HG03439 (cell line): ENCODE measurements around the gene UBE2D1.

ENCODE experiments used
- ATAC-seq: cut with Tn5 transposase; IDR thresholded peaks from one replicate; pipeline ENCODE4 v1.9.1; 2021; ENCODE audit warnings: mild to moderate bottlenecking, moderate library complexity; ENCODE audit not compliant: unreplicated experiment

The UBE2D1 gene

DNA sequence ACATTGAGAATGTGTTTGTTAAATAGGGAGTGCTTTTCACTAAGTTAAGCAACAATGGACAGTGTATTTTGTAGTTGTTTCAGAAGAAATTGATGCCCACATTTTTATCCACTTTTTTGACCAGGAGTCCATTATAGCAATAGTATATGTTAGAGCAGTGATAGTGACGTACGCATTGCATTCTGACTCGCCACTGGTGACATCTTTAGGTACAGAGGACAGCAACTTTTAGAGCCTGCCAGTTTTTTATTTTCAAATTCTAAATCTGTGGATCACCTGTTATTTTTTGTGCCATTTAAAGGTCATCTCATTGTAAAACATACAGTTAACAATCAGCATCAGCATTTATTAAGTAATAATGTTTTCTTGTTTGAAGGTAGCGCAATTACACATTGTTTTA is 1.4 kb downstream of the UBE2D1 start:
- ATAC-seq: no peak

DNA sequence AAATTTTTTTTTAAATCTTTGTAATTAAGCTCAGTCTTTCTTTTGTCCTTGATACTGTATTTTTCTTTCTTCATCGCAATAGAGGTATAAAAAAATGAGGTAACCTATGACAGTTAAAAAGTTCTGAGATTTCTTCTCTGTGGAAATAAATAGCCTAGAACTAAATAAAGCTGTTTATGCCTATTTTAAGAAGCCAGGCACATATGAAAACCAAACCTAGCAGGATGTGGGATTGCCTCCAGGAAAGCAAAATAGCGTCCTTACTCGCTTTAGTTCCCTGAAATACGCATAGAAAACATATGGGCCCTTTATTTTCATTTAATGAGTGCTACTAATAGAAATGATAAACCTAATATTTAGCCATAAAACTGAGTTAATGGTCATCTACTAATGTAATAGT is 6.6 kb downstream of the UBE2D1 start:
- ATAC-seq: no peak

DNA sequence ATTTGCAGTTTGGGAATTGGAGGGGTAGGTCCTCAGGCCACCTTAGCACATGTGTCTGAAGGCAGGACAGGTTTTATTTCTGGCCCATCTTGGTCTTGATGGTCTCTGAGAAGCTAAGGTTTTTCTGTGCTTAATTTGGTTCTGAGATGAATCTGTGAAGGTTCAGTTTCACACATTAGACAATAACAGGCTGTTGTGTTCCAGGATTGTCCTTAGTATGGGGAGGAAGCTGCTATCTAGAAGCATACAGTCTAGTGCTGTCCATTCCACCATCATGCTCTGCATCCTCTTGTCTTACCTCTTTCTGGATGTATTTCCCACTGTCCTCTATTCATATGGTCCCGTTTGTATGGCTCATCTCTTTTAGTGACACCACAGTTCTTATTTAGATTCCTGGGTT is 7.1 kb downstream of the UBE2D1 start:
- no peak for ATAC-seq

DNA sequence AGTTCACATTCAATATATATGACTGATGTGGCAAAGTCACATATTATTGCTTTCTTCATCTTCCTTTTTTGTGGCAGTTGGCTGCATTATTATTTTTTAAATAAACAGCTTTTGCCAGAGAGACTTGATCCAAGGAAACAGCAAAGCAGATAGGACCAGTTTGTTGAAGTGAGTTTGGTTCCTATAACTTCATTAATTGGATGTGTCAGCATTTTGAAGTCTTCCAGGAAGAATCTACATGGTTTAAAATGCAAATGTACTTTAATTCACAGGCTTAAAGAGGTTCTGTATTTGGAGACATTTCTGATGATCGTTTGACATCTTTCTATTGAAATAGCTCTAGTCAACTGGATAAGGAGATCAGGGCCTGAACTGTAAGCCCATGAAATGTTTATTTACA is 13.2 kb downstream of the UBE2D1 start:
- no peak for ATAC-seq

DNA sequence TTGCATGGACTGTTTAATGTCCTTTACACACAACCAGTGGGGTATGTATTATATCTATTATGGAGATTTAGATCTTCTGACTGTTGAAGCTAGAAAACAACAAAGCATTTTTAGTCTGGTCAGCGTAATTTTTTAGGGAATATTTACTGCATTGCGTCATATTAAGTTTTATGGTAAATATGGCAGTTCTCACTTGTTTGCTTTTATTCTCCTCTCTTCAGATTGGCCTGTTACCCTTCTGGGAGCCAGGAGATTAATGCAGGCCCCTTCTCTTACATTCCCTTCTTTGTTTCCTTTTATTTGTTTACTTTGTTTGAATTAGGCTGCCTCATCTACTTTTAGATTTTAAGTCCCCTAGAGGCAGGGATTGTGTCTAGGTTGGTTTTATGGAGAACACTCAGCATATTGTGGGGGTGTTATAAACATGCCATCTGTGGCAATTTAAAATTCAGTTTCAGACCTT is 13.8 kb downstream of the UBE2D1 start:
- no peak for ATAC-seq

DNA sequence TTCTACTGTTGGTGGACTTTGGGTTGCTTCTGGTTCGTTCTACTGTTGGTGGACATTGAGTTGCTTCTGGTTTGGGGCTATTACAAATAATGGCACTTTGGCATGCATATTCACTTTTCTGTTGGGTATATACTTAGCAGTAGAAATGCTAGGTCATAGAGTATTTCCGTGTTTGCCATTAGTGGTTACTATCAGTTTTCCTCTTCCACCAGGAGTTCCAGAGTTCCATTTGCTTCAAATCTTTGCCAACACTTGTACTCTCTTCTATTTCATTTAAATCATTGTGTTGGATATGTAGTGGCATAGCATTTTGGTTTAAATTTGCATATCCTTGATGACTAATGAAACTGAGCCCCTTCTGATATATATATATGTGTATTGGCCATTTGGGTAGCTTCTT is 15.2 kb downstream of the UBE2D1 start:
- ATAC-seq: no peak

DNA sequence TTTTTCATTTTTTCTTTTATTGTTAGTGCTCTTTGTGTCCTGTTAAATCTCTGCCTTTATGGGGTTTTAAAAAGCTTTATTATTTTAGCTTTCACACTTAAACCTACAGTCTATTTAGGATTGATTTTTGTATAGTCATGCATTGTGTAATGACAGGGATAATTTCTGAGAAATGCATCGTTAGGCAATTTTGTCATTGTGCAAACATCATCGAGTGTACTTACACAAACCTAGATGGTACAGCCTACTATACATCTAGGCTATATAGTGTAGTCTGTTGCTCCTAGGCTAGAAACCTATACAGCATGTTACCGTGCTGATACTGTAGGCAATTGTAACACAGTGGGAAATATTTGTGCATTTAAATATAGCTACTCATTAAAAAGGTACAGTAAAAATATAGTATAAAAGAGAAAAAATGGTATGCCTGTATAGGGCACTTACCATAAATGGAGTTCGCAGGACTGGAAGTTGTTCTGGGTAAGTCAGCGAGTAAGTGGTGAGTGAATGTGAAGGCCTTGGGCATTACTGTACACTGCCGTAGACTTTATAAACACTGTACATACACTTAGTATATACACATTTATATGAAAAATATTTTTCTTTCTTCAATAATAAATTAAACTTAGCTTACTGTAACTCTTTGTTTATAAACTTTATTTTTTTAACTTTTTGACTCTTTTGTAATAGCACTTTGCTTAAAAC is 16.0 kb downstream of the UBE2D1 start:
- no peak for ATAC-seq

DNA sequence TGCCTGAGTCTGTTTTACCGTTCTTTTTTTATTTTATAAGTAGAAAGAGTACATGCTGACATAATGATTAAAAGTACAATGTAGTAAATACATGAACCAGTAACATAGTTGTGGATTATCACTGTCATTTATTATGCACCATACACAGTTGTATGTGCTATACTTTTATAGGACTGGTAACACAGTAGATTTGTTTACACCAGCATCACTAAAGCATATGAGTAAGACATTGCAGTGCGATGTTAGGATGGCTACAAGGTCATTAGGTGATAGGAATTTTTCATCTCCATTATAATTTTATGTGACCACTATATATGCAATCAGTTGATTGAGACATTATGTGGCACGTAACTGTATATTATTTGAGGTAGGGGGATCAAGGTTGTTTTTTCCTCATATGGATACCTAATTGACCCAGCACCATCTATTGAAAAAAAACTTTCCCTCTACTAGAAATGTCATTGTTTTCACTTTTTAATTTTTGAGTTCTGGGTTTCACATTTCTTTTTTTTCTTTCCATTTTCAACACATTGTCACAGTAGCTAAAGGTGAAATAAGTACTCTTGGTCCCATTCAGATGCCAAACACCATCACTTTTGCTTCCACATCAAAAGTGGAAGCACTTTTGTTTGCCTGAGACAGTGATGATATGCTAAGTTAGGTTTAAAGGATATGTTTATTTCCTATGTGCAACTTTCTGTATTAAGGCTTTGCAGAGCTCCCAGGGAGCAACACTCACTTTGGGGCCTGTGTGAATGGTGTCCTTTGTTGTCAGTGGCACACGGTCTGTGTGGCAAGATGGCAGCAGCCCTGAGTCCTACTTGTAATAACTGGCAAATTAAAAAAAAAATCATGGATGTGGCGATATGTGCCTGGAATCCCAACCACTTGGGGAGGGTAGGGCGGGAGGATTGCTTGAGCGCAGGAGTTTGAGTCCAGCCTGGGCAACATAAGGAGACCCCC is 17.1 kb downstream of the UBE2D1 start:
- no peak for ATAC-seq

DNA sequence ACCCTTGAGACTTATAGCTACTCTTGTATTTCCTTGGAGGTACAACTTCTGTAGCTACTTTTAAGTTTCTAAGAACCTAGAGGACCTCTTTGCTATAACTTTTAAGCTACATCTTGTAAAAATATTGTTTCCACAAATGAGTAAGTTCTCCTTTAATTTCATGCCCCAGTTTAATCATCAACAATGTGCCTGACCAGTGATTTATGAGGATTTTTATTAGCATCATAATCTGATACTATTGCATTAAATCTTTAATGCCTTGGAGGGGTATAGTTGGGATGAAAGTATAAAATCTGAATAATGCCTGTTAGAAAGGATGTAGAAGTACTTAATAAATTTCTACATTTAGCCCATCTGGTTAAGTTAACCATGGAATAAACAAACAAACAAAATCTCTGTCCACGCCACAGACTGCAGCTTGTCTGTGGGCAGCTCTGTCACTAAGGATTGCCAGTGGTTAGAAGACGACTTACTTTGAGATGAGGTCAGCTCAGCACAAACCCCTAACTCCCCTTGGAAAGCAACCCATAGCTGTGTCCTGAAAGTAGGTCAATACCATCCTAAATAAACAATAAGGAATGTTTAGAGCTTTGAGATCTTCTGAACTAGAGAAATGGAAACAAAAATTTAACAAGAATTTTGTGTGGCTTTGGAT is 18.3 kb downstream of the UBE2D1 start:
- ATAC-seq: no peak

DNA sequence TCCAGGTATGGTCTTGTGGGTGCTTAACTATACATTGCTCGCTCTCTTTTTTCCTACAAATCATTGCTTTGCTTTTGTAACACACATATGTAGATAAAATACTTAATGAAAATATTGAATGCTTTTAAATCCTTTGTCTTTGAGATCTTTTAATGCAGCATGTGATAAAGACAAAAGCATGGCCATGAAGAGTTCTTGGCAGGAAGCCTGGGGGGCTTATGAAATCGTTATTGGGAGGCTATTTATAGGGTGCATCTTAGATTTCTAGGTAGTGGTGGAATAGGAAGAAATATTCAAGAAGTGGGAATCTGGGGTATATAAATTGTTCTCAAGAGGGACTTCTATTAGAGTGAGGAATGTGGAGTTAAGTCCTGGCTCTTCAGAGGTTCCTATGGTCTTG is 21.9 kb downstream of the UBE2D1 start:
- ATAC-seq: no peak

DNA sequence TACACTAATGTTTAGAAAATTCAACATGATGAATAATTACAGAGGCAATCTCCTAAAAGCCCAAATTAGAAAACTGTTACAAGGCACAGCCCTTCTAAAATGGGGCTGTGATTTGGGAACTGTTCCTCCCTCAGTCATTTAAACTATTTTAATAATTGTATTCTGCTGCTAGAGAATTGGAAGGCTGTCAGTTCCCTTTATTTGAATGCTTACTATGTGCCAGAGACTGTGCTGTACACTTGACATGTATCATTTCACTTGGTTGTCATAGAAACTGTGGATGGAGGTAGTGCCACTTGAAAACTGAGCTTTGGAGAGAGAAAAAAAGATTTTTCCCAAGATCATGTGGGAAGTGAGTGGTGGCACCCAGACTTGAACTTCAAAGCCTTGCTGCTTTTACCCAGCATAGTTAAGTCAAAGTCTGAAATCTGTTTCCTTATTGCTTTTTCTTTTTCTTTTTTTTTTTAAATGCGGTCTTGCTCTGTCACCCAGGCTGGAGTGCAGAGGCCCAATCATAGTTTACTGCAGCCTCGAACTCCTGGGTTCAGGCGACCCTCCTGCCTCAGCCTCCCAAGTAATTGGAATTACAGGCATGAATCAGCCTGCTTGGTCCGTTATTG is 23.6 kb downstream of the UBE2D1 start:
- ATAC-seq: no peak

DNA sequence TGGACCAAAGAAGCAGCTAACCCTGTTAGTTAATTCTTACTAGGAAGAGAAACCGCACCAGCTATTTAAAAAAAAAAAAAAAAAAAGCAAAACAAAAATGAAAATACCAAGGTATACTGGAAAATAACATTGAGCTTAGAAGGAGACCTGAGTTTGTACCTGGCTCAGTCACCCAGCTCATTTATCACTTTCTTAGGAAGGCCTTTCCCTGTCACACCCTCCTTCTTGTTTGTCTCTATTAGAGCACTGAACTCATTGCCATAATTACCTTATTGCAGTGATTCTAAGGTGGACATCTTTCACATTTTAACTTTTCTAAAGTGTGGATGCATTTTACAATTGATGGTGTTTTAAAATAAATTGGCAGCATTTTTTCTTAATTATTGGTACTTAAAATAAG is 24.1 kb downstream of the UBE2D1 start:
- ATAC-seq: no peak

DNA sequence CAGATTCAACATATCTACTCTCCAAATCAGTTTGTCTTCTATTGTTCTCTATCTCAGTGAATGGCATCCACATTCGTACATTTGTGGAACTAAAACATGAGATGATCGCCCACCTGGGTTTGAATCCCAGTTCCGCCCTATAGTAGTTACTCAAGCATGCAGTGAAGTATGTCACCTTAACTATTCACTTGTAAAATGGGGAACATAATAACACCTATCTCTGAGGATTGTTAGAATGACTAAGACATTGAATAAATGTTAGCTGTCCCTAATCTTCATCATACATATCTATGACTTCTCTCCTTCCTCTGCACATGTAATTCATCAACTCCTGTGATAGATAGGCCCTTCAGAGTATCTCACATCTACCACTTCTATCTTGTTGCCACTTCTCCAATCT is 24.7 kb downstream of the UBE2D1 start:
- ATAC-seq: no peak

DNA sequence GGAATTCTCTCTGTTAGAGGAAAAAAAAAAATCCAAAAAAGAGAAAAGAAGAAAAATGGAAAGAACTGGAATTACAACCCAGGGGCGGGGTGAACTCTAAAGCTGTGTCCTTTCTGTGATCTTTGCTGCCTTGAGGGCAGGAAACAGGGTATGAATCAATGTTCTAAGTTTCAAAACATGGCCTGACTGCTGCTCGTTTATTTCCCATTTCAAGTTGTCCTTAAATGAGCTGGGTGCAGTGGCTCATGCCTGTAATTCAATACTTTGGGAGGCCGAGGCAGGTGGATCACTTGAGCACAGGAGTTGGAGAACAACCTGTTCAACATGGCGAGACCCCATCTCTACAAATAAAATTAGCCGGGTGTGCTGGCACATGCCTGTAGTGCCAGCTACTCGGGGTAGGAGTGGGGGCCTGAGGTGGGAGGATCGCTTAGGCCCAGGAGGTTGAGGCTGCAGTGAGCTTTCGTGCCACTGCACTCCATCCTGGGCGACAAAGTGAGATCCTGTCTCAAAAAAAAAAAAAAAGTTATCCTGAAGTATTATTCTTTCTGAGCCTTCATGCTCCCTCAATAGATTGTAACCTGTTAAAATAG is 25.7 kb downstream of the UBE2D1 start:
- no peak for ATAC-seq

DNA sequence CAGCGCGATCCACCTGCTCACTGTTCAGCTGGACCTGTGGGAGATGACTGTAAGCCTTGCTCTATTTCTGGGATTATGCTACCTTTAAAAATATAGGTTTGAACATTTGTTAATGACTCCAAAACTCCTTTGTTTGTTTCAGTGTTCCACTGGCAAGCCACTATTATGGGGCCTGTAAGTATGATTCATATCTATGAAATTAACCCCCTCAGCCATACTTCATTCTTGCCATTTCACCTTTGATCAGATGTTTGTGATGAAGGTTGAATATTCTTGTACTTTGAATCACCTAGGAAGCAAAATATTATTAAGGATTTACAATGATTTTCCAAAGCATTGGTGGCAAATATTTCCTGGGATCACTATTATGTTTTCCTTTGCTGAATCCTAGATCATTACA is 26.5 kb downstream of the UBE2D1 start:
- ATAC-seq: no peak

DNA sequence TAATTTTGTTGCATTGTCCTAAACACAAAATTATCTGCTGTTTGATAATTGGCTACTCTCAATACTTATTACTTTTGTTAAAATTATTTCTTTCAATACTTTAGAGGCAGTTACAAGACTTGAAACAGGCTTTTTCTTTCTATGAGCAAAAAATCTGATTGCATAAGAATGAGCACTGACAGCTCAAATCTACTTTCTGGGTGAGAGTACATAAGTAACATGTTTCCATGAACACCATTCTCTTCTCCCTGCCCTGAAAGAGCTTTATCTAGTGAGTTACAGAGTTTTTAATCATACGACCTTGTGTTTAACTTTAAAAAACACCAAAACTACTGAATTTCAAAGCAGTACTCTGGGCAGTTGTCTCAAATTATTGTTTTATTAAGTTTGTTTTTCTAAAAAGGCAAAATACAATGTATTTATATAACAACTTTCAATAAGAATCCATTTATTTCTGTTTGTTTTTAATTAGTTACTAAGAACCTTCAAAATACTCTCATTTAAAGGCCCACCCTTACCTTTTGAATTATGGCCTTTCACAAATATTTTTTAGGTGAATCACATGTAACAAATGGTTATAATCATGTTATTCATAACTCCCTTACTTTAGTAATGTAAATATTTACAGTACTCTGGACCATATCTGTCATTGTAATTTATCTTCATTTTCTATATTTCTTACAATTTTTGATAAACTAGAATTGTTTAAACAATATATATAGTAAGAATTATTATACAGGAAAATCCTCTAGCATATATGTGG is 27.4 kb downstream of the UBE2D1 start:
- ATAC-seq: no peak

DNA sequence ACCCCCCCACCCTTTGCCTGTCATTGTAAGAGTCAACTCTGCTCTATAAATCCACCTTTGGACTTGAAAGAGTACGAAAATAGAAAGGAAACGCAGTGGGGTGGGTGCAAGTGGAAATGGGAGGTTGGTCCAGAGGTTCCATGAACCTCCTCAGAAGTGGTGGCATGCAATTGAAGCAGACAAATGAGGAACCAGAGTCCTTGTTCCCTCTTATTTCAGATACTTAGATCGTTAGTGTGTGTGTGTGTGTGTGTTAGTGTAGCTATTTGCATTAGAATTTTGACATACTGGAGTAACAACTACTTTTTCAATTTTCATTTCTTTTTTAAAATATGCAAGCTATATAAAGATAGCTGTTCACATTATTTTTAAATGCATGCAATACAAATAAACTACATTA is 32.3 kb downstream of the UBE2D1 start:
- ATAC-seq: no peak

DNA sequence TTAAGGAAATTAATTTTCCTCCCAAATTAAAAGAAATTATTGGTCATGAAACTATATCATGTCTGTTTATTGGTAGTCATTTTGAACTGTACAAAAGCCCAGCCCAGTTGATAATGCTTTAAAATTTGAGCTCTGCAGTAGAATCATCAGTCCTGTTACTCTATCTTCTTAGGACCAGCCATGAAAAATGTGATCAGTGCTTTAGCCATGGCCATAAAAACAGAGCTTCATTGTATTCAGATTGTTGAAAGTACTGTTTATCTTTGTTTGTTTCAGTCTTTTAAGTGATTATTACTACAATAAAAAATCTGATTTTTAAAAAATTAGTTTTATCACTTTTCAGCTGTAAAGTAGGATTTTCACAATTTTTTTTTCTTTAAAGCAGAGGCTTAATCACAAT is 36.7 kb downstream of the UBE2D1 start:
- ATAC-seq: no peak

DNA sequence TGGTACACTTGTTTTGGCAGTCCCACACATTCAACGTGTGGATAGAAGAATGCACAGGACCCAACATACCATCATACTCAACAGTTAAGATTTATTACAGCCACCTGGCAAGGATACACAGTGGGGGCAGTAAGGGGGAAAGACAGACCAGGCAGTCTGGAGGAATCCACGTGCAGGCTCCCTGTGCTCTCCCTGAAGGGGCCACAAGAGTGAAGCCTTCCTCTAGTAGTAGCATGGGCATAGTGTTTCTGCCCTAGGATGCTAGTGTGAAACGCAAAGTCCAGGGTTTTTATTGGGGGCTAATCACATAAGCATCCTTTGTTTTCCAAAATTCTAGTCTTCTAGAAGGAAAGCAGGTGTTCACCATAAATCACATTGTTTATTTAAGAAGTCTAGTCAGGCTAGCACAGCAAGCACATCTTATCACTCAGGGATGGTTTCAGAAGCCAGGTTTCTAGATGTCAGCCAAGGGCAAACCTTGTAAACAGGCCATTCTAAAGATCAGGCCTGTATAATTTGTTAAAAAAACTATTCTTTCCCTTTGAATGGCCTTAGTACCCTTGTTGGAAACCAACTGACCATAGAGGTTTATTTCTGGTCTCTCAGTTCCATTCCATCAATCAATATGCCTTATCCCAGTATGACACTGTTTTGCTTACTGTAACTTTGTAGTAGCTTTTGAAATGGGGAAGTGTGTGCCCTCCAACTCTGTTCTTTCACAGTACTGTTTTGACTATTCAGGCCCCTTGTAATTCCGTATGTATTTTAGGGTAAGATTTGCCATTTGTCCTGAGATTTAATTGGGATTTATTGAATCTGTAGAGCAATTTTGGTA is 38.0 kb downstream of the UBE2D1 start:
- no peak for ATAC-seq
